GM21423 (cell line): Measurements from ENCODE around the gene E2F2.
"Not testable (repeated sequence)": the region's sequence is repeated elsewhere in the genome, so short reads cannot be mapped to it uniquely, and the experiment has no call there.

Experiments used
- ATAC-seq: cut with Tn5 transposase; IDR thresholded peaks from one replicate; pipeline ENCODE4 v1.9.1; 2021; ENCODE audit warnings: mild to moderate bottlenecking, moderate library complexity; ENCODE audit not compliant: unreplicated experiment

Gene E2F2

GRCh38 chr1:23525558-23526250 lies 5.3 kb downstream of the E2F2 start:
- ATAC-seq, result no peak

DNA sequence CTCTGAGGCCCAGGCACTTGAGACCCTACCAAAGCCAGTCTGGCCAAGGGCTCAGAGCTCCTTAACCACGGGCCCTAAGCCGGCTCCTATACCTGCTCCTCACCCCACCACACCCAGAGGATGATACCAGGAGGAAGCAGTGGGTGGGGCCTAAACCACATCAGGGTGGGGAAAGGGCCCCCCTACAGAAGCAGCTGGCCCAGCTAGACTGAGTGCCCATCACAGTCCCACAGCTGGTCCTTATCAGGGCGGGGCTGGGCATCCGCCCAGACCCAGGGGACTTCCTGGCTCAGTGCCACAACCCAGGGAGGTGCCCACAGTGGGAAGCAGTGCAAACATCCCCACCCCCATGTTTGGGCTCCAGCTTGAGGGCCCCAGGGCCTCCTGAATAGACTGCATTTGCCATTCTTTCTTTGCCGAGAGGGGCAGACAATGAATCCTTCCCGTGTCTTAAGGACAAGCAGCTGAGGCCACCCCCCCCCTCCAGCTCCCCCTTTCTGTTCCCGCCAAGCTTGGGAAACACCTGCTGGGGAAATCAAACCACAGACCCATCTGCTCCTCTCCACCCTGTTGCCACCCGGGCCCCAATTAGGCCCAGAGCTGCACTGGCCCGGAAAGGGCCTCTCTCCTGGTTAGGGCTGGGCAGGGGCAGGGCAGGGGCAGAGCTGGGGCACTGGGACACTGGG lies 6.2 kb downstream of the E2F2 start:
- ATAC-seq, result no peak

GRCh38 chr1:23524163-23524562 lies 6.9 kb downstream of the E2F2 start:
- ATAC-seq, result no peak

- ATAC-seq, result no peak
These were observed 8.6 kb downstream of the E2F2 start for GRCh38 chr1:23522244-23522982.

- ATAC-seq, result no peak
These were observed 9.4 kb downstream of the E2F2 start for GRCh38 chr1:23521588-23521987.

DNA sequence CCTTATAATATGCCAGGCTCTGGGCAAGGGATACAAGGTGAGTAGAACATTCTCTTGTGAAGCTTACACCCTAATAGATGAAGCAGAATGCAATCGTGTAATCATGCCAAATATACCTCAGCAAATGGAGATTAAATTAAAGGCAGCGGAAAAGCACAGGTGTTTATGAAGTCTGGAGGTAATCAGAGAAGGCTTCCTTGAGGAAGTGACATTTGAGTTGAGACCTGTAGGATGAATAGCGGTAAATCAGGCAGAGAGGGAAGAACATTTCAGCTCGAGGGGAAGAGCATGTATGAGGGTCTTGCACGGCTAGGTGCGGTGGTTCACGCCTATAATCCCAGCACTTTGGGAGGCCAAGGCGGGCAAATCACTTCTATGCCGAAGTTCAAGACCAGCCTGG lies 13.5 kb downstream of the E2F2 start:
- ATAC-seq, result no peak

- no peak for ATAC-seq
These were observed 15.1 kb downstream of the E2F2 start for GRCh38 chr1:23515905-23516304.

- ATAC-seq, result no peak
These were observed 16.8 kb downstream of the E2F2 start for GRCh38 chr1:23514111-23514679.

DNA sequence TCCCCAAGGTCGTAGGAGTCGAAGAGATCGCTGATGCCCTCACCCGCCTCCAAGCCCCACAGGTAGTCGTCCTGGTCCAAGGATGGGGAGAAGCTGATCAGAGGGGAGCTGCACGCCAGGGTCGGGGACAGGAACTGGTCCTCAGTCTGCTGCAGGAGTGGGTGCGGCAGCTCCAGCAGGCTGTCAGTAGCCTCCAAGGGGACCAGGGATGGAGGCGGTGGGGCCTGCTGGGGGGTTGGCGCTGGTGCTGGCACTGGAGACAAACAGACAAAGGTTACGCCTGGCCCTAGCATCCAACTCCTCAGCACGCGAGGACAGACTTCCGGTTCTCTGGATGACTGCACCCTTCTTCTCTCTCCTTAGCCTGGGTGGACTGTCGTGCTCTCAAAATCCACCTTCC lies 21.1 kb downstream of the E2F2 start:
- ATAC-seq, result no peak

GRCh38 chr1:23506376-23507107 lies 24.5 kb downstream of the E2F2 start:
- ATAC-seq, result no peak

- no peak for ATAC-seq
These were observed 25.2 kb downstream of the E2F2 start for GRCh38 chr1:23505851-23506250.

GRCh38 chr1:23504156-23504555 lies 26.9 kb downstream of the E2F2 start:
- ATAC-seq, result not testable (repeated sequence)

- ATAC-seq, result no peak
These were observed 28.1 kb downstream of the E2F2 start for GRCh38 chr1:23502951-23503350.

DNA sequence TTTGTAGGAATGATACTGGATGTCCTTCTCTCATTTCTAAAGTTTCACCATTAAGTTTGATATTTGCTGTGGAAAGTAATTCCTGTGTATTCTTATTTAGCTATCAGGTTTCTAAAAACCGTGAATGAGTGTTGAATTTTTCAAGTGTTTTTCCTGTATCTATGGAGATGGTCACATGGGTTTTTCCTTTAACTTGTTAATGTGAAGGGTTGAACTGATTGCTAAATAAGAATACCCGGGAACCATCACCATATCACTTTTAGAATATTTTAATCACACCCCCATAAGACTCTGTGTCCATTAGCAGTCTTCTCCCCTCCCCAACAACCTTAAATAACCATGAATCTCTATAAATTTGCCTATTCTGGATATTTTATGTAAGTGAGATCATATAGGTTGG lies 30.6 kb downstream of the E2F2 start:
- no peak for ATAC-seq

DNA sequence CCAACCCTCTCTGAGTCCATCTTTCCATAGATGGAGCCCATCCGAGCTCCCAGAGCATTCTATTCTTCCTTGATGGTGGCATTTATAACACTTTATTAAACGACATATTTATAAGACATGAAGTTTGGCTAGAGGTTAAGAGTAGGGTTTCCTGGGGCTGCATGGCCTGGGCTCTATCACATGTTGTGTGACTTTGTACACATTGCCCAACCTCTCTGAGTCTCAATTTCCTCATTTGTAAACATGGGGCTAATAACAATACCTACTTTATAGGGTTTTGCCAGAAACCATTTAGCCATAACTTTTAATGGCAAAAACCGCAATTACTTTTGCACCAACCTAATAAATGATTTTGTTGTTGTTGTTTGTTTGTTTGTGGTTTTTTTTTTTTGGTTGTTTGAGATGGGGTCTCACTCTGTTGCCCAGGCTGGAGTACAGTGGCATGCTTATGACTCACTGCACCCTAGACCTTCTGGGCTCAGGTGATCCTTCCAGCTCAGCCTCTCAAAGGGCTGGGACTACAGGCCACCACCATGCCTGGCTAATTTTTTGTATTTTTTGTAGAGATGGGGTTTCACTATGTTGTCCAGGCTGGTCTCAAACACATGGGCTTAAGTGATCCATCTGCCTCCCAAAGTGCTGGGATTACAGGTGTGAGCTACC lies 33.1 kb downstream of the E2F2 start:
- no peak for ATAC-seq

DNA sequence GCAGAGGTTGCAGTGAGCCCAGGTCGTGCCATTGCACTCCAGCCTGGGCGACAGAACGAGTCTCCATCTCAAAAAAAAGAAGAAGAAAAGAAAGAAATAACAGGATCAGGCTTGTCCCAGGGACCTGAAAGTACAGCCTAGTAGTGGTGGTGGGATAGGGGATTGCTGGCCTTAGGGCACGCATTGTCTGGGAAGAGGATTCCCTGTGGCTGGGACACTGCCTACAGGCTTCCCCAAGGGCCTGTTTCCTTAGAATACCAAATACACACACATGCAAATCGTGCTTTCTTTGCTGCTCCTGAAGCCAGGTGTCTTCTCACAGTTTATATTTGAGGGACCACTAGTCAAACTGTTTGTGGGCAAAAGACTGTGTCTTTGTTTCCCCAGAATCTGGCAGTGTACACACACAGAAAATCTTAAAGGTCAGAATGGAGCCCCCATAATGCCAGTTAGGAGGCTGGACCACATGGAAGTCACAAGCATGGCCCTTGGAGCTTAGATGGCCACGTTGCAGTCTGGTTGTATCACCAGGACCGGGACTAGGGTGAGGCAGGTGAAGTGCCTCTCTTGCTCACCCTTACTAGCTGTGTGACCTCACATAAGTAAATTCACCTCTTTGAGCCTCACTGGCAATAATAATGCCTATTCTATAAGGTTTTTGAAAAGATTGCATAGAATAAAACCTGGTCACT lies 34.4 kb downstream of the E2F2 start:
- ATAC-seq, result no peak

DNA sequence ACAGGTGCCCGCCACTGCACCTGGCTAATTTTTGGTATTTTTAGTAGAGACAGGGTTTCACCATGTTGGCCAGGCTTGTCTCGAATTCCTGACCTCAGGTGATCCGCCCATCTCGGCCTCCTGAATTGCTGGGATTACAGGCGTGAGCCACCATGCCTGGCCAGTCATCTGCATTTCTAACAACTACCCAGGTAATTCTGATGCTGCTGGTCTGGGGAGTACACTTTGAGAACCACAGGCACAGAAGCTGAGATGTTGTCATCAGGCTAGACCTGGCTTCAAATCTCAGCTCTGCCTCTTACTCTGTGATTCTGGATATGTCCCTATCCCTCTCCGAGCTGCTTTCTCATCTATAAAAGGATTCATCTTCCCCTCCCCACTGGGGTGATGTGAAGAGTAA lies 36.2 kb downstream of the E2F2 start:
- not testable (repeated sequence) for ATAC-seq

DNA sequence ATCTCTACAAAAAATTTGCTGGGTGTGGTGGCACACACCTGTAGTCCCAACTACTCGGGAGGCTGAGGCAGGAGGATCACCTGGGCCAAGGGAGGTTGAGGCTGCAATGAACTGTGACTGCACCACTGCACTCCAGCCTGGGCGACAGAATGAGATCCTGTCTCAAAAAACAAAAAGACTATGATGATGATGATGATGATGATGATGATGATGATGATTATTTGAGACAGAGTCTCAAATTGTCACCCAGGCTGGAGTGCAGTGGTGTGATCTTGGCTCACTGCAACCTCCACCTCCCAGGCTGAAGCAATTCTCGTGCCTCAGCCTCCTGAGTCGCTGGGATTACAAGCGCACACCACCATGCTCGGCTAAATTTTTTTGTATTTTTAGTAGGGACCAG lies 38.3 kb downstream of the E2F2 start:
- ATAC-seq, result not testable (repeated sequence)

GRCh38 chr1:23492132-23492720 lies 38.8 kb downstream of the E2F2 start:
- ATAC-seq, result no peak
